ENCODE data around the gene GPATCH1. TPM values are rescaled to one million over a fixed set of nuclear protein-coding genes. Genes with fewer than 3 reads are reported as not detected.

Gene GPATCH1
- total and polyA plus RNA-seq, 2 donors from 2014 or later = 4.3 to 9.1 TPM

DNA sequence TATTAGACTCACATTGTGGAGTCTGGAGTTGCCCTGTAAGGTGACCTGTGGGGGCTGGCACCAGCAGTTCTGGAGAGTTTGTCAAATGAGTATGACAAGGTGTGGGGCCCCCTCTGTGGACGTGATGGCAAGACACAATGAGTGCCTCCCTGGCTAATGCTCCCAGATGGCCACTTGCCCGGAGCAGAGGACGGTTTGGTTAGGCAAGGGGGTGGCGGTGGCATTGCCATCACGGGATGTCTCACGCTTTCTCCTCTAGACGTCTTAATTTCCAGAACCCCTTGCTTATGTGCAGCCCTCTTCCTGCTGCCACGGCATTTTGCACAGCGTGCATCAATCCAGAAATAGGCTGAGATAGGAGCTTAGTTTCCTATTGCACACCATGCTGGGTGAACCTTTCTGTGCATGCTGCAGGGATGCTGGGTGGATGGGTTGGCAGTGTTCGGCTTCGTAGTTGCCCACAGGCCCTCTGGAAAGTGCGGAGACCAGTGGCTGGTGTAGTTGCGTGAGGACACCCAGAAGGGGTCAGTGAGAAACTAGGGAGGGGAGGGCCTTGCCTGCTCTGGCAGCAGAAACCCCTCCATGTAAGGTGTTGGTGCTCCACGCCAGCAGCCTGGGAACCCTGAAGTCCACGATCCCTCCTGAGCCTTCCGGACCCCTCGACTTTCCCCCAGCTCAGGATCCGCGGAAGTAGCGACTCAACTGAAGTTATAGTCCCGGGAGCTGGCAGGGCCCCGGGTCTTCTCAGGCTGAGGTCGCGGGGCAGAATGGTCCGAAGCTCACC, 95.1 kb downstream of the GPATCH1 start:
- H3K9me3 ChIP-seq (ENCODE audit: control insufficient read depth in 2 of 3, insufficient read depth in 1 of 3, low read length in 3 of 3) = no peaks in the 10 kb centered on the region
- H3K27ac ChIP-seq (ENCODE audit: low read depth in 2 of 2, low read length in 2 of 2) = peak overlapping the region; percentile 90 to 91
- DNase-seq = peak in 2 of 5 donors; percentile 46 to 63
- H3K27me3 ChIP-seq (ENCODE audit: control insufficient read depth, insufficient read depth, low read length) = no peaks in the 10 kb centered on the region
- H3K9ac ChIP-seq (ENCODE audit: low read length in 3 of 3) = peak overlapping the region; percentile 69 to 94 (median 84)
- H3K4me3 ChIP-seq (ENCODE audit: low read length in 3 of 3) = peak overlapping the region; percentile 80 to 88 (median 86)
- no peak for FAIRE-seq
- intact Hi-C loops (cut with DNase I) = no loop called here
- TF ChIP-seq CTCF (IDR thresholded peaks at IDR 0.05; ENCODE audit: borderline replicate concordance, extremely low read depth, insufficient read depth) = no peak
- H3K36me3 ChIP-seq (ENCODE audit: control insufficient read depth in 2 of 3, insufficient read depth in 3 of 3, low read length in 3 of 3) = no peaks in the 10 kb centered on the region
- peaks cover 2 to 15% (median 10%) of the 10 kb centered on the region in 3 donors for H3K4me1 ChIP-seq (ENCODE audit: control insufficient read depth in 2 of 3, insufficient read depth in 2 of 3, low read depth in 1 of 3, low read length in 3 of 3)

DNA sequence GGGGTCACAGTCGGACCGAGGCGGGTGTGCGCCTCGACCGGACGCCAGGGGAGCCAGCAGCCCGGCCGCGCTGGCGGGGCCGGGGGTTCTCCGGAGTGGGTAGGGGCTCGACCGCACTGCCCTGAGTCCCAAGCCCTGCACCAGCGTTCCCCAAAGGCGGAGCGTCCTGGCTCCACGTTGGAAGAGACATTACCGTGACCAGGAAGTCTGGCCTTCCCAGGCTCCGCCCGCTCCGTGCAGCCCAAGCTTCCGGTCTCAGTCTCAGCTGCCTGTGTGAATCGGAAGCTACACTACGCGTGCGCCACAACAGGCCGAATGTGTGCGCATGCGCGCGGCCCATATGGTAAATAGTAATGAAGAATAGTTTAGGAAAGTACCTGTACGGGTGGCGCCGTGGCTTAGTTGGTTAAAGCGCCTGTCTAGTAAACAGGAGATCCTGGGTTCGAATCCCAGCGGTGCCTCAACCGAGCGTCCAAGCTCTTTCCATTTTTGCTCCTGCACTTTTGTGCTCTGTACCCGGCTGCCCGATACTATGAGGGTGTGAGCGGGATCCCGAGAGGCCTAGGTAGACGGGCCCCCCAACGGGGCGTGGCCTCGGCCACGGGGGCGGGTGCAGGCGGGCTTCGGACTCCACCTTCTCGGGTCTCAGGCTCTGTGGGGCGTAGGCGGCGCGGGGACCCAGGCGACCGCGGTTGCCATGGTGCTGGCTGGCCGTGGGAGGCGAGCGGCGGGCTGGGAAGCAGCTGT, 95.9 kb downstream of the GPATCH1 start:
- FAIRE-seq (peak; percentile 70), DNase-seq (peak; percentile 99 to 100 (median 99))
- Histone ChIP-seq H3K27ac (ENCODE audit: low read depth in 2 of 2, low read length in 2 of 2) (peak overlapping the region; percentile 90 to 91), H3K9me3 (ENCODE audit: control insufficient read depth in 2 of 3, insufficient read depth in 1 of 3, low read length in 3 of 3) (no peaks in the 10 kb centered on the region), H3K4me1 (ENCODE audit: control insufficient read depth in 2 of 3, insufficient read depth in 2 of 3, low read depth in 1 of 3, low read length in 3 of 3) (peaks cover 2 to 15% (median 10%) of the 10 kb centered on the region in 3 donors), H3K27me3 (ENCODE audit: control insufficient read depth, insufficient read depth, low read length) (no peaks in the 10 kb centered on the region), H3K4me3 (ENCODE audit: low read length in 3 of 3) (peak overlapping the region; percentile 80 to 88 (median 86)), H3K36me3 (ENCODE audit: control insufficient read depth in 2 of 3, insufficient read depth in 3 of 3, low read length in 3 of 3) (no peaks in the 10 kb centered on the region), H3K9ac (ENCODE audit: low read length in 3 of 3) (peak overlapping the region; percentile 69 to 94 (median 84))
- intact Hi-C loops (cut with DNase I) = no loop called here
- no peak for TF ChIP-seq CTCF (IDR thresholded peaks at IDR 0.05; ENCODE audit: borderline replicate concordance, extremely low read depth, insufficient read depth)

DNA sequence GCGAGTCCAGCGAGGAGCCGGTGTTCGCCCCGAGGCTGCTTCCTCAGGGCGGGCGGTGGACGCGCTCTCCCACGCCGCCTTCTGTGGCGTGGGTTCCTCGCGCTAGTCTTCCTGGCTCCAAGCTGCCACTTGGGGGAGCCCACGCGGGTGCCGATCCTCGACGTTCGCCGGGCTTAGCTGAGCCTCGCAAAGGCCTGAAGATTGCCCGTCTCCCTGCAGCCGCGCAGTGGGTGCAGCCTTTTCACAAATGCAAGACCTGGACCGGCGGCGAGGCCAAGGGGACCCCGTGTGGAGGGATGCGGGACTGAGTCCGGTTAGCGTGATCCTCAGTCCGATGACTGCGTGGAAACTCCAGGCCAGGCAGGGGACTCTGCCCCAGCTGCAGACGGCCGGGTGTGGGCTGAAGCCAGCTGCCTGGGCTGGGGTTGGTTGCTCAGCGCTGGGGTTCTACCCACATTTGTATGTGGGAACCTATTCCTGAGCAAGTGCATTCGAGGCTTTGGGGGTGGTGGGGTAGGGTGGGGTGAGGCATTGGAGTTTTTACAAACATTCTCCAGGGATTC, 96.5 kb downstream of the GPATCH1 start:
- peak in 1 of 5 donors; percentile 79 for DNase-seq
- no peaks in the 10 kb centered on the region for H3K36me3 ChIP-seq (ENCODE audit: control insufficient read depth in 2 of 3, insufficient read depth in 3 of 3, low read length in 3 of 3)
- H3K27me3 ChIP-seq (ENCODE audit: control insufficient read depth, insufficient read depth, low read length) = no peaks in the 10 kb centered on the region
- H3K27ac ChIP-seq (ENCODE audit: low read depth in 2 of 2, low read length in 2 of 2) = peak overlapping the region; percentile 68 to 91
- H3K9ac ChIP-seq (ENCODE audit: low read length in 3 of 3) = peak overlapping the region; percentile 32 to 66 (median 43)
- peak overlapping the region; percentile 22 to 88 (median 70) for H3K4me3 ChIP-seq (ENCODE audit: low read length in 3 of 3)
- H3K9me3 ChIP-seq (ENCODE audit: control insufficient read depth in 2 of 3, insufficient read depth in 1 of 3, low read length in 3 of 3) = no peaks in the 10 kb centered on the region
- no peak for TF ChIP-seq CTCF (IDR thresholded peaks at IDR 0.05; ENCODE audit: borderline replicate concordance, extremely low read depth, insufficient read depth)
- FAIRE-seq = no peak
- H3K4me1 ChIP-seq (ENCODE audit: control insufficient read depth in 2 of 3, insufficient read depth in 2 of 3, low read depth in 1 of 3, low read length in 3 of 3) = peaks cover 2 to 15% (median 10%) of the 10 kb centered on the region in 3 donors
- intact Hi-C loops (cut with DNase I) = no loop called here

Other genes starting within 250 kb of the GPATCH1 start
- gene SLC7A9, start 211.4 kb upstream of the GPATCH1 start, total RNA-seq = 2.6 TPM
- 40.0 TPM for gene SLC7A9, start 211.4 kb upstream of the GPATCH1 start, polyA plus RNA-seq (ENCODE audit: insufficient read depth, low read depth, low replicate concordance)
- gene CEP89, start 109.2 kb upstream of the GPATCH1 start, total RNA-seq = 24.0 TPM
- gene CEP89, start 109.2 kb upstream of the GPATCH1 start, polyA plus RNA-seq (ENCODE audit: insufficient read depth, low read depth, low replicate concordance) = 12.4 TPM
- 2.0 TPM for gene FAAP24, start 108.9 kb upstream of the GPATCH1 start, total RNA-seq
- 1.4 TPM for gene FAAP24, start 108.9 kb upstream of the GPATCH1 start, polyA plus RNA-seq (ENCODE audit: insufficient read depth, low read depth, low replicate concordance)
- gene RHPN2, start 16.3 kb upstream of the GPATCH1 start, total RNA-seq = 50.3 TPM
- gene RHPN2, start 16.3 kb upstream of the GPATCH1 start, polyA plus RNA-seq (ENCODE audit: insufficient read depth, low read depth, low replicate concordance) = 13.5 TPM
- not detected for gene WDR88, start 50.9 kb downstream of the GPATCH1 start, total RNA-seq
- gene WDR88, start 50.9 kb downstream of the GPATCH1 start, polyA plus RNA-seq (ENCODE audit: insufficient read depth, low read depth, low replicate concordance) = not detected
- 23.8 TPM for gene LRP3, start 113.1 kb downstream of the GPATCH1 start, total RNA-seq
- 13.9 TPM for gene LRP3, start 113.1 kb downstream of the GPATCH1 start, polyA plus RNA-seq (ENCODE audit: insufficient read depth, low read depth, low replicate concordance)
- gene SLC7A10, start 144.7 kb downstream of the GPATCH1 start, total RNA-seq = not detected
- 0.41 TPM for gene SLC7A10, start 144.7 kb downstream of the GPATCH1 start, polyA plus RNA-seq (ENCODE audit: insufficient read depth, low read depth, low replicate concordance)
- 7.1 TPM for gene CEBPA, start 221.4 kb downstream of the GPATCH1 start, total RNA-seq
- 6.6 TPM for gene CEBPA, start 221.4 kb downstream of the GPATCH1 start, polyA plus RNA-seq (ENCODE audit: insufficient read depth, low read depth, low replicate concordance)

Data from kidney (tissue), 14 donors.